GM19099 (cell line): ENCODE data around the gene EDN2.

Source experiments
- POLR2A ChIP-seq: IDR thresholded peaks from 3 replicates; pipeline ENCODE4 v1.6.1; 2011; ENCODE audit warnings: low read depth; ENCODE audit not compliant: insufficient read length; ENCODE audit errors: extremely low read depth

Gene EDN2

DNA sequence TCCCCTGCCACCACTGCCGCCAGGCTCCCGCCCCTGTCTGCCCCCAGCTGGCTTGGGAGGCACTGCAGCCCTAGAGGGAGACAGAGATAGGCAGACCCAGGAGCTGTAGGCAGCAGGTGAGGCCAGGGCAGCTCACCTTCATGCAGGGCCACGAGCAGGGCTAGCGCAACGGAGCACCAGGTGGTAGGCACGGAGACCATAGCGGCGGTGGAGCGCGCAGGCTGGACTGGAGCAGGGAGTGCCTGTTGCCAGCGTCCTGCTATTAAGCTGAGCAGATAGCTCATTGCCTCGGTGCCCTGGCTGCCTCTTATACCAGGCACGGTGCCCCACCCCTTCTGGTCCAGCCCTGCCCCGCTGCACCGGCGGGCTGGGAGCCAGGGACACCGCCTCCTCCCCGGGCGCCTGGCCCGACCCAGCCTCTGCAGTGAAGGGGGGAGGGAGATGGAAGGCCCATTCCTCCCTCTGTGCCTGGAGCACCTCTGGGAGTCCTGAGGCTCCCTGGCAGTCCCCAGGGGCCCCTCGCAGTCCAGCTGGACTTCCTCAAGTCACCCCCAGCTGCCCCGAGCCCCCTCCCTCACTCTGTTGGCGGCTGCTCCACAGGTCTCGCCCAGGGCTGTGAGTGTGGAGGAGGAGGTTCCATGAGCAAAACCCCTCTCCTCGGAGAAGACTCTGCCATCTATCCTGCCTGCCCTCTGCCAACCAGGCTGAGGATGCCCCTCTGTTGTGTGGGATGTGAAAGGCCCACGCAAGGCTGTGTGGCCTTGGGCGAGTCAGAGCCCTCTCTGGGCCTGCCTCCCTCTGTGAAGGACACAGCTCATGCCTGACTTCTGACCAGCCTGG, at the start of gene EDN2:
Gene EDN2 (minus strand): TSS at position 282 of the 840 bp plus-strand sequence. CDS start 82 bp downstream, at position 200.
- no peak for TF ChIP-seq POLR2A

DNA sequence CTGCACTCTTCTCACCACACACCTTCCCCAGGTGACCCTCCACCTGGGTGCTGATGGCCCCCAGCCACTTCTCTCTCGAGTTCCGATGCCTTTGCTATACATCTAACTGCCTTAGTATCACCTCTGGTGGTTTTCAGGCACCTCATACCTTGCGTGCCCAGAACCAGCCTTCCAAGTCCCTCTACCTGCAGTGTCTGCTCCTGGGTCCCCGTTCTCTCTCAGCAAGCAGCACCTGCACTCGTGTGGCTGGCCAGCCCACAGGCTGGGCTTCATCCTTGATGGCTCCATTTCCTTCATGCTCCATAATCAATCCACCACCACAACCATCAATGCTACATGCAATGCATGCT, 49.2 kb upstream of the EDN2 start:
- no peak for TF ChIP-seq POLR2A

DNA sequence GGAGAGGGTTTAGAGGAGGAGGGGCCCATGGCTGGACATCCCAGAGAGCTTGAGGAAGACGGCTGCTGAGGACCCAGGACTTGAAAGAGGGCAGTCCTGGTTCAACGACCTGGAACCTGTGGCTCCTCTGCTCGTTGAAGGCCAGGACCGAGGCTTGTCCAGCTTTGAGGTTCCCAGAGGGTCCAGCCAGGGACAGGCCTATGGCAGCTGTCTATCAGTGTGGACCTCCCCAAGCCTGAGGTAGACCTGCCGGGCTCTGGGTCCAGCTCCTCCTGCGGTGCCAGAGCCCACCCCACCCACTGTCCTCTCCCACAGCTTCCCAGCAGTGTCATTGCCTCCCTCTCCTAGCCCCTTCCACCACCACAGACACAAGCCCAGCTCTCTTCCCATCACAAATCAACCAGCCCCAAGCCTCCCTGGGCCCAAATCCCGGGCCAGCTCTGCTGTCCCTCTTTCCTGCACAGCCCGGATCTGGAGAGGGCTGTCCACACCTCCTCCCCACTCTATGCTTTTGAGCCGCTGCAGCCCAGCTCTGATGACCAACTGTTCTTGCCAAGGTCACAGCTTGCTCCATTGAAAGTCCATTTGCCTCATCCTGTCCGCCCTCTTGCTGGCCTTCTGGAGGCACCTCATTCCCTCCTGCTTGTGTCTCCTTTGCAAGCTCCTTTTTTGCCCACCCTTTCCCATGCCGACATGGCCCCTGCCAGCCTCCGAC, 48.7 kb upstream of the EDN2 start:
- TF ChIP-seq POLR2A = no peak

DNA sequence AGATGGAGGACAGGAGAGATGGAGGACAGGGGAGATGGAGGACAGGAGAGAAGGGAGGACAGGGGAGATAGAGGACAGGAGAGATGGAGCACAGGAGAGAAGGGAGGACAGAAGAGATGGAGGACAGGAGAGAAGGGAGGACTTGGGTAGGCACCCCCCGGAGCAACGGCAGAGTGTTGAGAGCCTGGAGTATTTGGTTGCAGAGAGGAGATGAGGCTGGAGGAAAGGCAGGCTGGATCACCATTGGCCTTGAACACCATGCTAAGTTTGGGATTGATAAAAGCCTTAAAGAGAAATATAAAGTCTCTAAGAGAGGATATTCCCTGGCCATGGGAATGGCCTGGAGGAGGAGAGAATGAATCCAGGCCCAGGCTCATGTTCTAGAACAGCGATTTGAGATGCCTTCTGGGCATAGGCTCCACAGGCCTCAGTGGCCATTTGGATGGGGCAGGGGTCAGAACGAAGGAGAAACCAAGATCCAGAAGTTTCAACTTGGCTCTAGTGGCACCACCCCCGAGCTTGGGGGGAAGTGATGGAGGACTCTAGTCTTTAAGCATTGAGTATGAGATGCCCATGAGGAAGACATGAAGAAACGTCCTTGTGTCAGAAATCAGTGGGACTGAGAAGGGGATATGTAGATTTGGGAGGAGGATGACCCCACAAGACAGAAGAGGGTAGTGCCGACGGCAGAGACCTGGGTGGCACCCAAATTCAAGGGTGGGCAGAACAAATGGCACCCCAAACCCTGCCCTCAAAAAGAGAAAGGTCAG, 47.9 kb upstream of the EDN2 start:
- no peak for TF ChIP-seq POLR2A

DNA sequence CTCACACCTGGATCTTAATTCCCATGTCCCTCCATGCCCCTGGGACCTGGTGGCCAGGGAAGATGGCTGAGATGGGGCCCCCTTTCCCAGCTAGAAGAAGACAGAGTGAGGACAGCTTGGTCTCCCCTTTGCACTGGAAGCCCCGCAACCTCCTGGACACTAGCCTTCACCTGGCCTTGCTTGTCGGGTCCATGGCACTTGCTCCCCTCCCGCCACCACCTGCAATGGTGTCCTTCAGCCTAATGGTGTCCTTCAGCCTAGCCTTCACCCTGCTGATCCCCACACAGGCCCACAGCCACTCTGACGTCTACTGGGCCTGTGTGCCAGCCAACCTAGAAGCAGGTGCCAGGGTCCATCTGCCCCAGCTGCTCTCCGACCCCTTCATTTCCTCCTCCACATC, 45.9 kb upstream of the EDN2 start:
- TF ChIP-seq POLR2A = no peak

DNA sequence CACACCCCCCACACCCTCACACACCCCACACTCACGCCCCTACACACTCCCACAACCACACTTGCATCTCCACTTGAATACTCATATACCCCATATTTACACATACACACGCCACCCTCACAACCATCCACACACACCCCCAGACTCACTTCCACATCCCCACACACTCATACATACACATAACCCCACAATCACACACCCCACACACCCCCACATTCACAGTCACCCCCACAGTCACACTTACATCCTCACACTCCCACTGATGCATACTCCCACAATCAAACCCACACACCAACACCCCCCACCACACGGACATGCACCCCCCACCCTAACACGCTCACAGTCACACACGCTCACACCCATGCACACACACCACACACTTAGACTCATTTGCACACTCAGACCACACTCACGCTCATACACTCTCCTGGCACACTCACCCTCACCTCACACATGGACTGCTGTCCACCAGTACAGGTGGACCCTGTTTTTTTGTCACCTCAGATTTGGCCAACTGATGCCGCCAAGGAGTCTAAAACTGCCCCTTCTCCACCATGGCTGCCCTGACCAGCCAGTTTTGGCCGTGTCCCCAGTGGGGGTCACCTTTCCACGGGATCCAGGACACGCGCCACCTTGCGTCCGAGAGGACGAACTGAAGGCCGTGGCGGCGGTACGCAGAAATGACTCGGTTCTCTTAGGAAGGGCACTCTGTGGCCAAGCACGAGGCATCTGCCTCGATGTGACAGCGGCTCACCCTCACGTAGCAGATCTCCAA, 45.3 kb upstream of the EDN2 start:
- TF ChIP-seq POLR2A = no peak

DNA sequence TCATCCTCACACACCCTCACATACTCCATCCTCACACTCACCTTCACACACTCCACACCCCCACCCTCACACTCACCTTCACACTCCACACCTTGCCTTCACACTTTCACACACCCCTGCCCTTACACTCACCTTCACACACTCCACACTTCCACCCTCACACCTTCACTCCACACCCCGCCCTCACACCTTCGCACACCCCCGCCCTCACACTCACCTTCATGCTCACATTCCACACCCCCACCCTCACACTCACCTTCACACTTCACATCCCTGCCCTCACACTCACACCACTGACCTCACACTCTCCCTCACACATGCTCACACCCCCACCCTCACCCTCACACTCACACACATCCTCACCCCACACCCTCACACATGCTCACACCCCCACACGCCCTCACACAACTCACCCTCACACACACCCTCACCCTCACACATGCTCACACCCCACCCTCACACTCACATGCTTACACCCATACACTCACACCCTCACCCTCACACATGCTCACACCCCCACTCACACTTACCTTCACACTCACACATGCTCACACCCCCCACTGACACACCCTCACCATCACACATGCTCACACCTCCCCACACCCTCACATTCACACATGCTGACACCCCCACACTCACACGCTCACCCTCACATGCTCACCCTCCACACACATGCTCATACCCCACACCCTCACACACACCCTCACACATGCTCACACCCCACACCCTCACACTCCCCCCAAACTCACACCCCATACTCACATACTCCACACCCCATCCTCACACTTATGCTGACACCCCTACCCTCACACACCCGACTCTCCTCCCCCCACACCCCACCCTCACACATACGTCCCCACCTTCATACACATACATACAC, 44.5 kb upstream of the EDN2 start:
- TF ChIP-seq POLR2A = no peak

DNA sequence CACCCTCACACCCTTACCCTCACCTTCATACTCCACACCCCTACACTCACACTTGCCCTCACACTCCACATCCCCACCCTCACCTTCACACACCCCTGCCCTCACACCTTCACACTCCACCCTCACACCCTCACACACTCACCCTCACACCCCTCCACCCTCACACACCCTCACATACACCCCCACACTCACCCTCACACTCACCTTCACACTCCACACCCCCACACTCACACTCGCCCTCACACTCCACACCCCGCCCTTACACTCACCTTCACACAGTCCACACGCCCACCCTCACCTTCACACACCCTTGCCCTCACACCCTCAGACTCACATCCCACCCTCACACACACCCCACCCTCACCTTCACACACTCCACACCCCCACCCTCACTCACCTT, 43.6 kb upstream of the EDN2 start:
- TF ChIP-seq POLR2A = no peak

DNA sequence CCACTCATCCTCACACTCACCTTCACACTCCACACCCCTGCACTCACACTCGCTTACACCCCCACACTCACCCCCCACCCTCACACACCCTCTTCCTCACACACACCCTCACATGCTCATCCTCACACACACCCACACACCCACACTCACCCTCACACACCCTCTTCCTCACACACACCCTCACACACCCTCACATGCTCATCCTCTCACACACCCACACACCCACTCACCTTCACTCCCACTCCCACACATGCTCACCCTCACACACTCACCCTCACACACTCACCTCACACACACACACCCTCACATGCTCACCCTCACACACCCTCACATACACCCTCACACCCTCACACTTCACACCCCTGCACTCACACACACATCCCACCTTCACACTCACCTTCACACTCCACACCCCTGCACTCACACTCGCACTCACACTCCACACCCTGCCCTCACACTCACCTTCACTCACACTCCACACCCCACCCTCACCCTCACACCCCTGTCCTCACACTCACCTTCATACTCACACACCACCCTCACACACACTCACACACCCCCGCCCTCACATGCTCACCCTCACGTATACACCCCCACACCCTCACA, 42.6 kb upstream of the EDN2 start:
- TF ChIP-seq POLR2A = no peak

DNA sequence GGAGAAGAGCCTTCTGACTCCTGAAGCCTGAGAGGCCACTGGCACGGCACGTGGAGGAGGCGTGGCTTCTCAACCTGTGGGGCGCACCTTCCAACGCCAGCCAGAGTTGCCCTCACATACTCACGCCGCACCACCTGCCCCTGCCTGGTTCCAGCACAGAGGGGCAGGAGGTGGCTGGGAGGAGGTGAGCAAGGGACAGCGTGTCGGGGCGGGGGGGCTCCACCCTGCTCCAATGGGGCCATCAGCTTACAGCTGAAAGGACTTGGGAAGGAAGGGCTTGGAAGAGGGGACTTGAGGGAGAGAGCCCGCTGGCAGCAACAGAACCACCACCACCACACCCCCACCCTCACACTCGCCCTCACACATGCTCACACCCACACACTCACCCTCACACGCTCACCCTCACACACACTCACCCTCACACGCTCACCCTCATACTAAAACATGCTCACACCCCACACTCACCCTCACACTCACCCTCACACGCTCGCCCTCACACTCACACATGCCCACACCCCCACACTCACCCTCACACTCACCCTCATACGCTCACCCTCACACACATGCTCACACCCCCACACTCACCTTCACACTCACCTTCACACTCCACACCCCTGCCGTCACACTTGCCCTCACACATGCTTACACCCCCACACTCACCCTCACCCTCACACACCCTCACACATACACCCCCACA, 41.6 kb upstream of the EDN2 start:
- TF ChIP-seq POLR2A = no peak

DNA sequence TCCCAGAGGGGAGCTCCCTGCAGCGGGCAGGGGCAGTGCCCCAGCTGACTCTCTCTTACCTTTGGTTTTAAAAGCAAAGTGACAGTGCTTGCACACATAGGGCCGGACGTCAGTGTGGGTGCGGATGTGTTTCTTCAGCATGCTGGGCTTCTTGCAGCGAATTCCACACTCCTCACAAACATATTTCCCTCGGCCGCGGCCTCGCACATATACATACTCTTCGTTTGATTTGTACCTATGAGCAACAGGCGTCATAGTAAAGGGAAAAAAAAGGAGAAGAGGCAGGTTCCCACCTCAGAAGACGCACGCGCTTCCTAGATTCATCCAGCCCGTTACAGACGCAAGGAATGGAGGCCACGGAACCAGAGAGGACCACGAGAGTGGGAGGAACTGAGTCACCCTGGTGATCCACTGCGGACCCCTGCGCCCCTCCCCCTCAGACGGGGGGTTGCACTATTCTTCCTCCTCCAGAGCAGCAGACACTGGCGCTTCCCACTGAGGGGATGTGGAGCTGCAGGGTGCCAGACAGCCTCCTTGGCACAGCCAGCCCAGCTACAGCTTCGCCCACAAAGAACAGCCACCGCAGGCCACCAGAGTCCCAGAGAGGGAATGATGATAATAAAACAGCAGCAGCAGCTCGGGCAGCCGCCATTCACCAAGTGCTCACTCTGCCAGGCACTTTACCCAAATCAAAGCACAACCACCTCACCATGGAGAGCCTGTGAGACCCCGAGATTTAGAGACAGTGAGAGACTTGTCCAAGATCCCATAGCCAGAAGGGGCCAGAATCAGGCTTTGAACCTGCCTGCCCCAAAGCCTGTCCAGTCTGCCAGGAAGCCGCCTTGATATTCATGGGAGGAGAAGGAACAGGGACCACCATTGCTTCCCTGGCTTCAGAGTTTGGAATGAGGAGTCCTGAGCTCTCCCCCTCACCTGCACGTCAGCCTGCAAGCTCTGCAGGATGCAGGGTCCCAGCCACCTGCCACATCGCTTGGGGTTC, 40.5 kb upstream of the EDN2 start:
- no peak for TF ChIP-seq POLR2A
